ENCODE measurements around the gene ABCC10. TPM values are rescaled to one million over a fixed set of nuclear protein-coding genes. Genes with fewer than 3 reads are reported as not detected.

Gene ABCC10
- total and polyA plus RNA-seq, 10 of the 15 experiments (the other 5 are each of a cell fraction or from before 2014, with no cell fraction given) = 0.80 to 18.2 (median 6.4) TPM

DNA sequence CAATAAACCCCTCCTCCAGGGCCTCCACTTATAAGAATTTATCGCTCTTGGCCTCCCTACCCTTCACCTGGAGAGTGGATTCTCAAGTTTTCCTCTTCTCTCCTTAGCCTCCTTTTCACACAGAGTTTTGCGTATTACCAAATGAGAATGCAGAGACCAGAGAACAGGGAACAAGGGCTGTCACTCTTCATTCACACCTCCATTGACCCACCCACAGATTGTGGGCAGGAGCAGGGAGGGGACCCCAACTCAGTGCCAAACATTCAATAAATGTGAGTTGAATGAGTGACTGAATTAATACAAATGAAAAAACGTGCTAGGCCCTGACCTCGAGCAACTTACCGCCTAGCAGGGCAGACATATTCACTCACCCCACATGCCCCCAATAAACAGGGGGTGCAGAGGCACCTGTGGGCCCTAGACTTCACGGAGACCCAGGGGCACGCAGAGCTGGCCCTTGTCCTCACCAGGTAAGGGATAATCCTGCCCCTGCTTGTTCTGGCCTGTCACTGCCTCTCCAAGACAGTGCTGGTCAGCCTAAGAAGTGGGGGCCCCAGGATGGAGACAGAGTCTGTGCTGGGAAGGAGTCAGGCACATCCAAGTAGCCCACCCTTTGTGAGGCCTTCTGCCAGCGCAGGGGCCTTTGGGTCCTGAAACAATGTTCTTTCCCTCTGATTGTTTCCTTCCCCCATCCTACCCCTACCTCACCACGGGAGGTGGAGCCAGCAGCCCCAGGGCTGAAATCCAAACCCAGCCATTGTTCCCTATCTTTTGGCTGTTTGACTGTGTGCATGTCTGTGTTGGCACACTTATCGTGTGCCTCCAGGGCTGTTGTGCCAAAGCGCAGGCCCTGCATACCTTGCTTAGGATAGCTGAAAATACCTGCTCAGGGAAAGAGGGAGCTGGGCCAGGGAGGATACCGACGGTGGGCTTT, 41.7 kb downstream of the ABCC10 start:
- ChIA-PET POLR2A (no interaction called here), SMC1A (ENCODE audit: uncharacterized antibody, unreplicated experiment) (no interaction called here), CTCF (no interaction called here), RAD21 (ENCODE audit: unreplicated experiment) (interaction anchor here (1.4 kb wide), 1 partner anchor 33 kb away, joined by 3 read pairs; no protein-coding TSS in a partner anchor)
- Histone ChIP-seq H3K4me2 (ENCODE audit: control insufficient read depth, insufficient read depth) (no peak overlapping the region), H3K27ac (ENCODE audit: control insufficient read depth, insufficient read depth) (no peak overlapping the region), H3K36me3 (ENCODE audit: control insufficient read depth in 2 of 2, insufficient read depth in 2 of 2, low read length in 1 of 2) (no peaks in the 10 kb centered on the region), H2AFZ (ENCODE audit: control insufficient read depth, low read depth, low read length) (no peak overlapping the region), H4K20me1 (ENCODE audit: control insufficient read depth, insufficient read depth) (no peaks in the 10 kb centered on the region), H3K27me3 (replicated peaks in 1 of 2; ENCODE audit: control insufficient read depth in 2 of 2, insufficient read depth in 2 of 2, low read length in 1 of 2) (peaks cover 0 to 2% of the 10 kb centered on the region in 2 experiments; a peak in 1 of 4 replicates), H3K9ac (ENCODE audit: control insufficient read depth, insufficient read depth, low read length) (no peak overlapping the region), H3K9me3 (replicated peaks; ENCODE audit: control insufficient read depth, insufficient read depth, low read length) (no peaks in the 10 kb centered on the region), H3K79me2 (ENCODE audit: control insufficient read depth, insufficient read depth, low read length) (no peaks in the 10 kb centered on the region), H3K4me1 (ENCODE audit: control insufficient read depth, insufficient read depth, low read length) (no peaks in the 10 kb centered on the region), H3K4me3 (no peak overlapping the region)
- DNase-seq (ENCODE audit: low read depth, low spot score) = no peak
- intact Hi-C loops (cut with micrococcal nuclease; ENCODE audit: unreplicated experiment) = no loop called here
- in situ Hi-C loops (cut with MboI) = no loop called here
- no peak for ATAC-seq
- TF ChIP-seq, protein P1, sequence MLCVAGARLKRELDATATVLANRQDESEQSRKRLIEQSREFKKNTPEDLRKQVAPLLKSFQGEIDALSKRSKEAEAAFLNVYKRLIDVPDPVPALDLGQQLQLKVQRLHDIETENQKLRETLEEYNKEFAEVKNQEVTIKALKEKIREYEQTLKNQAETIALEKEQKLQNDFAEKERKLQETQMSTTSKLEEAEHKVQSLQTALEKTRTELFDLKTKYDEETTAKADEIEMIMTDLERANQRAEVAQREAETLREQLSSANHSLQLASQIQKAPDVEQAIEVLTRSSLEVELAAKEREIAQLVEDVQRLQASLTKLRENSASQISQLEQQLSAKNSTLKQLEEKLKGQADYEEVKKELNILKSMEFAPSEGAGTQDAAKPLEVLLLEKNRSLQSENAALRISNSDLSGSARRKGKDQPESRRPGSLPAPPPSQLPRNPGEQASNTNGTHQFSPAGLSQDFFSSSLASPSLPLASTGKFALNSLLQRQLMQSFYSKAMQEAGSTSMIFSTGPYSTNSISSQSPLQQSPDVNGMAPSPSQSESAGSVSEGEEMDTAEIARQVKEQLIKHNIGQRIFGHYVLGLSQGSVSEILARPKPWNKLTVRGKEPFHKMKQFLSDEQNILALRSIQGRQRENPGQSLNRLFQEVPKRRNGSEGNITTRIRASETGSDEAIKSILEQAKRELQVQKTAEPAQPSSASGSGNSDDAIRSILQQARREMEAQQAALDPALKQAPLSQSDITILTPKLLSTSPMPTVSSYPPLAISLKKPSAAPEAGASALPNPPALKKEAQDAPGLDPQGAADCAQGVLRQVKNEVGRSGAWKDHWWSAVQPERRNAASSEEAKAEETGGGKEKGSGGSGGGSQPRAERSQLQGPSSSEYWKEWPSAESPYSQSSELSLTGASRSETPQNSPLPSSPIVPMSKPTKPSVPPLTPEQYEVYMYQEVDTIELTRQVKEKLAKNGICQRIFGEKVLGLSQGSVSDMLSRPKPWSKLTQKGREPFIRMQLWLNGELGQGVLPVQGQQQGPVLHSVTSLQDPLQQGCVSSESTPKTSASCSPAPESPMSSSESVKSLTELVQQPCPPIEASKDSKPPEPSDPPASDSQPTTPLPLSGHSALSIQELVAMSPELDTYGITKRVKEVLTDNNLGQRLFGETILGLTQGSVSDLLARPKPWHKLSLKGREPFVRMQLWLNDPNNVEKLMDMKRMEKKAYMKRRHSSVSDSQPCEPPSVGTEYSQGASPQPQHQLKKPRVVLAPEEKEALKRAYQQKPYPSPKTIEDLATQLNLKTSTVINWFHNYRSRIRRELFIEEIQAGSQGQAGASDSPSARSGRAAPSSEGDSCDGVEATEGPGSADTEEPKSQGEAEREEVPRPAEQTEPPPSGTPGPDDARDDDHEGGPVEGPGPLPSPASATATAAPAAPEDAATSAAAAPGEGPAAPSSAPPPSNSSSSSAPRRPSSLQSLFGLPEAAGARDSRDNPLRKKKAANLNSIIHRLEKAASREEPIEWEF (IDR thresholded peaks at IDR 0.05; ENCODE audit: insufficient replicate concordance, low read depth, low read length) = no peak
- 57% methylated on average over 13 of the region's 13 CpGs for WGBS (ENCODE audit: insufficient coverage, insufficient replicate concordance, low lambda C conversion rate, missing lambda C conversion rate)
- no peak for FAIRE-seq
- BruUV-seq (replicated peaks) = no TSS peak

Data from GM12878 (cell line).